HUES48 (cell line): ENCODE results near the gene POU2F1.

Source experiments
- H3K27ac ChIP-seq: one replicate; pipeline ENCODE4 v1.7.0; 2013; ENCODE audit warnings: low read depth, low read length, inconsistent platforms
- H3K27me3 ChIP-seq: 2 replicates; pipeline ENCODE4 v1.6.1; 2013; ENCODE audit warnings: mild to moderate bottlenecking, low read length; ENCODE audit not compliant: control insufficient read depth, insufficient read depth
- H3K36me3 ChIP-seq: 2 replicates; pipeline ENCODE4 v1.6.1; 2013; ENCODE audit warnings: low read length; ENCODE audit not compliant: control insufficient read depth, insufficient read depth
- H3K4me1 ChIP-seq: 2 replicates; pipeline ENCODE4 v1.6.1; 2013; ENCODE audit warnings: mild to moderate bottlenecking, low read length; ENCODE audit not compliant: control insufficient read depth, insufficient read depth
- H3K4me3 ChIP-seq: 2 replicates; pipeline ENCODE4 v1.5.1; 2013; ENCODE audit warnings: mild to moderate bottlenecking, low read depth, low read length
- H3K9ac ChIP-seq: 2 replicates; pipeline ENCODE4 v1.6.1; 2013; ENCODE audit warnings: mild to moderate bottlenecking, low read depth, low read length, moderate library complexity
- H3K9me3 ChIP-seq: 2 replicates; pipeline ENCODE4 v1.6.1; 2013; ENCODE audit warnings: low read length; ENCODE audit not compliant: control insufficient read depth, insufficient read depth

POU2F1 gene

GRCh38 chr1:167469280-167469965, 248.7 kb downstream of the POU2F1 start:
- no peak overlapping the region for H3K4me3 ChIP-seq

GRCh38 chr1:167471568-167471967, 250.9 kb downstream of the POU2F1 start:
- Histone ChIP-seq H3K4me3 (no peak overlapping the region), H3K9me3 (0 out of 2 replicates have a peak, but pooled peaks cover 3% of the 10 kb centered on the region), H3K36me3 (no peaks in the 10 kb centered on the region), H3K9ac (no peak overlapping the region), H3K27ac (no peak overlapping the region), H3K4me1 (peaks cover 22% of the 10 kb centered on the region), H3K27me3 (no peaks in the 10 kb centered on the region)

More at GRCh38 chr1:167469280-167469965, 248.7 kb downstream of the POU2F1 start:
- H3K9me3 ChIP-seq = no peaks in the 10 kb centered on the region
- H3K9ac ChIP-seq = no peak overlapping the region
- H3K27ac ChIP-seq = no peak overlapping the region
- no peaks in the 10 kb centered on the region for H3K27me3 ChIP-seq
- no peaks in the 10 kb centered on the region for H3K36me3 ChIP-seq
- H3K4me1 ChIP-seq = peaks cover 27% of the 10 kb centered on the region

- no peak overlapping the region for H3K4me3 ChIP-seq
- H3K27ac ChIP-seq = no peak overlapping the region
- H3K9ac ChIP-seq = no peak overlapping the region
- no peaks in the 10 kb centered on the region for H3K36me3 ChIP-seq
- no peaks in the 10 kb centered on the region for H3K27me3 ChIP-seq
- peaks cover 13% of the 10 kb centered on the region for H3K4me1 ChIP-seq
- H3K9me3 ChIP-seq = 0 out of 2 replicates have a peak, but pooled peaks cover 3% of the 10 kb centered on the region
Observed at GRCh38 chr1:167472752-167473521, 252.3 kb downstream of the POU2F1 start.

- Histone ChIP-seq H3K9ac (no peak overlapping the region), H3K9me3 (0 out of 2 replicates have a peak, but pooled peaks cover 3% of the 10 kb centered on the region), H3K4me1 (peaks cover 5% of the 10 kb centered on the region; the same call in 1 of the 2 replicates), H3K27me3 (no peaks in the 10 kb centered on the region), H3K36me3 (no peaks in the 10 kb centered on the region), H3K27ac (no peak overlapping the region), H3K4me3 (no peak overlapping the region)
Observed at GRCh38 chr1:167473761-167474160, 253.1 kb downstream of the POU2F1 start.

GRCh38 chr1:167474191-167474641, 253.5 kb downstream of the POU2F1 start:
- H3K9ac ChIP-seq = no peak overlapping the region
- H3K4me1 ChIP-seq = peaks cover 4% of the 10 kb centered on the region; the same call in 1 of the 2 replicates
- H3K9me3 ChIP-seq = 0 out of 2 replicates have a peak, but pooled peaks cover 3% of the 10 kb centered on the region
- no peaks in the 10 kb centered on the region for H3K27me3 ChIP-seq
- H3K36me3 ChIP-seq = no peaks in the 10 kb centered on the region
- no peak overlapping the region for H3K4me3 ChIP-seq
- H3K27ac ChIP-seq = no peak overlapping the region

GRCh38 chr1:167476061-167476460, 255.4 kb downstream of the POU2F1 start:
- Histone ChIP-seq H3K9ac (no peak overlapping the region), H3K27me3 (no peaks in the 10 kb centered on the region), H3K4me1 (peaks cover 4% of the 10 kb centered on the region; the same call in 1 of the 2 replicates), H3K27ac (no peak overlapping the region), H3K9me3 (0 out of 2 replicates have a peak, but pooled peaks cover 3% of the 10 kb centered on the region), H3K4me3 (no peak overlapping the region), H3K36me3 (no peaks in the 10 kb centered on the region)
